Endothelial cell of umbilical vein (primary cell): ENCODE results near the gene RFLNA. TPM values are rescaled to one million over a fixed set of nuclear protein-coding genes. Genes with fewer than 3 reads are reported as not detected.

Source experiments
- BruUV-seq: library from RNA; stranded (reverse); fragments of 400-500 nt; replicated peaks from 2 replicates; lab custom pipeline; 2021; lab: Mats Ljungman, UMichigan
- CTCF ChIA-PET: fragments of 300-600, 350-600 bp; sonication (Branson Sonifier 250); formaldehyde crosslinking; loops from one replicate; lab custom pipeline; 2021; ENCODE audit warnings: antibody characterized with exemption, inconsistent platforms; lab: Charles Lee
- POLR2A ChIA-PET: fragments of 300-600, 350-600 bp; sonication (Branson Sonifier 250); formaldehyde crosslinking; loops from one replicate; lab custom pipeline; 2021; ENCODE audit warnings: antibody characterized with exemption, inconsistent platforms; lab: Charles Lee
- DNase-seq: peaks from one replicate; pipeline ENCODE4 v3.0.0-alpha.2; 2011; ENCODE audit warnings: low read depth, low spot score
- FAIRE-seq: peaks from 2 replicates; lab custom pipeline; 2011; peaks lifted over from hg19 to GRCh38; lab: Jason Lieb, UNC
- H2AFZ ChIP-seq: 2 replicates; pipeline ENCODE4 v1.6.0; 2012; ENCODE audit warnings: low read depth, low read length, control low read depth, inconsistent platforms
- H3K27ac ChIP-seq: 2 replicates; pipeline ENCODE4 v1.5.1; 2011; ENCODE audit warnings: low read depth, mild to moderate bottlenecking, control low read depth, low read length, moderate library complexity; ENCODE audit not compliant: insufficient read depth
- H3K27me3 ChIP-seq, 2 experiments: 2 replicates each; pipeline versions ENCODE4 v1.6.0 to v1.6.1; 2011; ENCODE audit warnings: low read length in 2 of 2, mixed read lengths in 1 of 2; ENCODE audit not compliant: control insufficient read depth in 2 of 2, insufficient read depth in 2 of 2
- H3K36me3 ChIP-seq, 2 experiments: 2 replicates in 1 of 2; 3 replicates in 1 of 2; pipeline ENCODE4 v1.5.1; 2011; ENCODE audit warnings: low read length in 2 of 2, mild to moderate bottlenecking in 1 of 2, moderate library complexity in 1 of 2; ENCODE audit not compliant: control insufficient read depth in 2 of 2, insufficient read depth in 2 of 2; ENCODE audit errors: extremely low read depth in 1 of 2
- H3K4me1 ChIP-seq: 3 replicates; pipeline ENCODE4 v1.5.1; 2011; ENCODE audit warnings: mild to moderate bottlenecking, low read length; ENCODE audit not compliant: control insufficient read depth, insufficient read depth; ENCODE audit errors: extremely low read depth
- H3K4me2 ChIP-seq: 2 replicates; pipeline ENCODE4 v1.6.1; 2011; ENCODE audit warnings: low read length, control low read depth, mixed read lengths; ENCODE audit not compliant: insufficient read depth
- H3K4me3 ChIP-seq, 3 experiments: fragments of 200-600 bp in 1 of 3; sonication (generic), shearing (Covaris generic) in 1 of 3; replicated peaks in 1 of 3; 2 replicates each; pipeline ENCODE4 v1.5.1; 2011 to 2016; ENCODE audit warnings: control low read depth in 3 of 3, low read length in 3 of 3, mild to moderate bottlenecking in 2 of 3, inconsistent platforms in 1 of 3, low read depth in 1 of 3, moderate library complexity in 1 of 3; ENCODE audit not compliant: insufficient read depth in 1 of 3
- H3K79me2 ChIP-seq: 2 replicates; pipeline ENCODE4 v1.6.0; 2012; ENCODE audit warnings: low read length, inconsistent platforms; ENCODE audit not compliant: control insufficient read depth, insufficient read depth
- H3K9ac ChIP-seq: replicated peaks from 2 replicates; pipeline ENCODE3; 2011; ENCODE audit warnings: low read length, control low read depth; ENCODE audit not compliant: insufficient read depth; ENCODE audit errors: extremely low read depth
- H3K9me1 ChIP-seq: replicated peaks from 3 replicates; pipeline ENCODE4 v1.6.0; 2011; ENCODE audit warnings: mild to moderate bottlenecking, low read length; ENCODE audit not compliant: control insufficient read depth, insufficient read depth; ENCODE audit errors: extremely low read depth
- H3K9me3 ChIP-seq: replicated peaks from 2 replicates; pipeline ENCODE4 v1.5.1; 2012; ENCODE audit warnings: low read length, inconsistent platforms; ENCODE audit not compliant: control insufficient read depth, insufficient read depth
- H4K20me1 ChIP-seq: replicated peaks from 2 replicates; pipeline ENCODE3; 2011; ENCODE audit warnings: mild to moderate bottlenecking, low read length; ENCODE audit not compliant: control insufficient read depth, insufficient read depth; ENCODE audit errors: extremely low read depth
- CTCF ChIP-seq, 2 donors: IDR thresholded peaks; 1 replicate in 1 of 2; 2 replicates in 1 of 2; pipeline ENCODE4 v1.5.1; 2011; ENCODE audit warnings: low read length in 2 of 2, mild to moderate bottlenecking in 2 of 2, moderate library complexity in 2 of 2, control low read depth in 1 of 2, inconsistent platforms in 1 of 2, low read depth in 1 of 2; ENCODE audit not compliant: insufficient read depth in 1 of 2; ENCODE audit errors: extremely low read depth in 1 of 2
- FOS ChIP-seq: IDR thresholded peaks from 2 replicates; pipeline ENCODE4 v1.6.1; 2011; ENCODE audit warnings: mild to moderate bottlenecking, low read length, moderate library complexity, borderline replicate concordance; ENCODE audit not compliant: insufficient read depth
- JUN ChIP-seq: IDR thresholded peaks from 2 replicates; pipeline ENCODE4 v1.6.1; 2011; ENCODE audit warnings: borderline replicate concordance, low read depth; ENCODE audit not compliant: insufficient read length, insufficient read depth
- MAX ChIP-seq: IDR thresholded peaks from 2 replicates; pipeline ENCODE4 v1.6.1; 2011; ENCODE audit not compliant: insufficient read depth, insufficient read length
- POLR2A ChIP-seq: IDR thresholded peaks from 2 replicates; pipeline ENCODE4 v1.6.1; 2012; ENCODE audit warnings: low read depth, mild to moderate bottlenecking, control low read depth, low read length
- POLR2AphosphoS5 ChIP-seq: IDR thresholded peaks from 2 replicates; pipeline ENCODE4 v1.6.1; 2012; ENCODE audit warnings: low read depth, mild to moderate bottlenecking, control low read depth, low read length, moderate library complexity; ENCODE audit not compliant: insufficient read depth
- dilution Hi-C: fragments of 300-500 bp; cut with MboI; formaldehyde crosslinking; loops from one replicate; pipeline ENCODE4 v1.15.0; 2019; ENCODE audit warnings: low sequenced_read_pairs; ENCODE audit not compliant: extremely low pct_ligation_motif_present
- intact Hi-C: fragments of 100-400 bp; cut with micrococcal nuclease; formaldehyde crosslinking; loops from one replicate; pipeline ENCODE4 v1.10.0; 2022
- polyA plus RNA-seq, 4 experiments: library from polyadenylated mRNA; depleted of rRNA in 3 of 4; stranded (reverse) in 3 of 4; unstranded in 1 of 4; fragments of >200 nt; gene quantifications; 2 replicates each; pipeline versions ENCODE4 v1.2.1 to v1.2.3, GENCODE V29; 2011 to 2012; ENCODE audit warnings: missing spikeins in 1 of 4
- total RNA-seq: library from RNA; stranded (reverse); gene quantifications from 2 replicates; pipeline ENCODE4 v1.2.3, GENCODE V29; 2021

RFLNA gene
- total and polyA plus RNA-seq, 2 donors (not counting 3 experiments of a cell fraction or from before 2014, with no cell fraction given), result 19.7 to 24.5 TPM

GRCh38 chr12:124352839-124353238 lies 57.9 kb downstream of the RFLNA start:
- dilution Hi-C loops (no loop called here), intact Hi-C loops (no loop called here)
- Histone ChIP-seq H3K36me3 (peaks cover 26 to 73% of the 10 kb centered on the region in 2 experiments), H3K4me2 (no peak overlapping the region), H4K20me1 (no peaks in the 10 kb centered on the region), H3K79me2 (no peaks in the 10 kb centered on the region), H3K27ac (no peak overlapping the region), H3K27me3 (no peaks in the 10 kb centered on the region), H3K4me1 (peaks cover 6% of the 10 kb centered on the region), H3K9me1 (no peaks in the 10 kb centered on the region), H3K9me3 (no peaks in the 10 kb centered on the region), H3K9ac (no peak overlapping the region), H2AFZ (no peak overlapping the region), H3K4me3 (no peak overlapping the region)
- TF ChIP-seq CTCF (IDR thresholded peaks at IDR 0.05; ENCODE audit: extremely low read depth in 1 of 2, insufficient read depth in 1 of 2, low read depth in 1 of 2, low read length in 2 of 2) (no peak), POLR2A (no peak), FOS (no peak), POLR2AphosphoS5 (peak; percentile 53), MAX (peak; percentile 81), JUN (no peak)
- BruUV-seq, result no TSS peak
- CTCF ChIA-PET, result interaction anchor here (0.7 to 3.3 kb wide), 6 partner anchors 10 to 419 kb away, joined by 3 to 13 read pairs (median 4); no protein-coding TSS in a partner anchor
- FAIRE-seq (peak; percentile 72), DNase-seq (peak; percentile 42)
- POLR2A ChIA-PET, result no interaction called here
